NCI-H69 (cell line): ENCODE results near the gene PSME3.

Experiments
- DNase-seq: peaks from one replicate; lab custom pipeline; 2025; lab: John Stamatoyannopoulos, UW

PSME3 gene

GRCh38 chr17:42817866-42818265 is 15.3 kb upstream of the PSME3 start:
- DNase-seq: no peak

- DNase-seq: no peak
Measured at GRCh38 chr17:42818379-42818778, 14.8 kb upstream of the PSME3 start.

GRCh38 chr17:42819939-42820535 is 13.2 kb upstream of the PSME3 start:
- peak; percentile 85 for DNase-seq

- DNase-seq: no peak
Measured at GRCh38 chr17:42821176-42821575, 12.0 kb upstream of the PSME3 start.

GRCh38 chr17:42827472-42827871 is 5.7 kb upstream of the PSME3 start:
- DNase-seq: no peak

- DNase-seq: no peak
Measured at GRCh38 chr17:42830971-42831370, 2.2 kb upstream of the PSME3 start.

GRCh38 chr17:42832213-42832933 is 824 bp upstream of the PSME3 start:
- DNase-seq: no peak

GRCh38 chr17:42833767-42834422 is 698 bp downstream of the PSME3 start:
- DNase-seq: no peak

GRCh38 chr17:42835732-42836131 is 2.5 kb downstream of the PSME3 start:
- no peak for DNase-seq

- DNase-seq: no peak
Measured at GRCh38 chr17:42841975-42842685, 8.9 kb downstream of the PSME3 start.

- peak; percentile 71 for DNase-seq
Measured at GRCh38 chr17:42843358-42843934, 10.2 kb downstream of the PSME3 start.

GRCh38 chr17:42844271-42844670 is 11.1 kb downstream of the PSME3 start, which contains the start of gene AOC2:
AOC2 (plus strand) TSS chr17:42844580; CDS start chr17:42844627, 47 bp downstream.
- DNase-seq: no peak

- no peak for DNase-seq
Measured at GRCh38 chr17:42844761-42845555, 11.8 kb downstream of the PSME3 start.

GRCh38 chr17:42845556-42845917 is 12.3 kb downstream of the PSME3 start:
- no peak for DNase-seq

- DNase-seq: no peak
Measured at GRCh38 chr17:42845918-42846593, 12.9 kb downstream of the PSME3 start.

- DNase-seq: peak; percentile 17
Measured at GRCh38 chr17:42846594-42847280, 13.5 kb downstream of the PSME3 start.

- DNase-seq: peak; percentile 47
Measured at GRCh38 chr17:42848093-42848492, 14.9 kb downstream of the PSME3 start.

GRCh38 chr17:42849031-42849430 is 15.8 kb downstream of the PSME3 start:
- DNase-seq: no peak

- DNase-seq: peak; percentile 12
Measured at GRCh38 chr17:42849451-42850181, 16.4 kb downstream of the PSME3 start.

GRCh38 chr17:42850954-42851353 is 17.8 kb downstream of the PSME3 start, which contains the start of gene AOC3:
AOC3 (plus strand) TSS chr17:42851199; CDS start chr17:42851344, 145 bp downstream.
- DNase-seq: no peak
